ENCODE measurements around the gene ELAVL1. TPM values are rescaled to one million over a fixed set of nuclear protein-coding genes. Genes with fewer than 3 reads are reported as not detected.
A peak's percentile ranks its signal among the peaks of the same experiment; 100 is the strongest.

ELAVL1 gene
- total and polyA plus RNA-seq, 3 donors from 2014 or later: 75.7 to 128 (median 84.8) TPM

GRCh38 chr19:7923295-7924191 is 81.9 kb downstream of the ELAVL1 start:
- Histone ChIP-seq H3K9me3 (no peaks in the 10 kb centered on the region), H3K4me3 (no peak overlapping the region), H3K4me1 (peaks cover 55% of the 10 kb centered on the region), H3K36me3 (ENCODE audit: low read depth, missing control alignments) (no peaks in the 10 kb centered on the region), H3K27me3 (no peaks in the 10 kb centered on the region), H3K27ac (no peak overlapping the region)
- DNase-seq: no peak
- intact Hi-C loops (cut with DNase I; ENCODE audit: low total_unique reads): no loop called here
- WGBS, 2 donors: 57 to 72% methylated on average over 8 to 28 of the region's 31 CpGs
- TF ChIP-seq CTCF (IDR thresholded peaks at IDR 0.05): no peak
- no peak for TF ChIP-seq POLR2A (IDR thresholded peaks at IDR 0.05)

GRCh38 chr19:7922836-7923195 is 82.6 kb downstream of the ELAVL1 start:
- no peaks in the 10 kb centered on the region for H3K27me3 ChIP-seq
- no peak overlapping the region for H3K27ac ChIP-seq
- TF ChIP-seq POLR2A (IDR thresholded peaks at IDR 0.05) (no peak), CTCF (IDR thresholded peaks at IDR 0.05) (no peak)
- no peak overlapping the region for H3K4me3 ChIP-seq
- intact Hi-C loops (cut with DNase I; ENCODE audit: low total_unique reads): no loop called here
- no peaks in the 10 kb centered on the region for H3K9me3 ChIP-seq
- no peaks in the 10 kb centered on the region for H3K36me3 ChIP-seq (ENCODE audit: low read depth, missing control alignments)
- DNase-seq: no peak
- peaks cover 49% of the 10 kb centered on the region for H3K4me1 ChIP-seq
- WGBS, 2 donors: 85 to 96% methylated on average over 8 of the region's 8 CpGs

GRCh38 chr19:7921967-7922835 is 83.2 kb downstream of the ELAVL1 start:
- Histone ChIP-seq H3K9me3 (no peaks in the 10 kb centered on the region), H3K4me3 (no peak overlapping the region), H3K27ac (peak overlapping the region in 1 of 2 donors; percentile 80), H3K27me3 (no peaks in the 10 kb centered on the region), H3K4me1 (peaks cover 48% of the 10 kb centered on the region), H3K36me3 (ENCODE audit: low read depth, missing control alignments) (no peaks in the 10 kb centered on the region)
- intact Hi-C loops (cut with DNase I; ENCODE audit: low total_unique reads): no loop called here
- no peak for DNase-seq
- 83 to 84% methylated on average over 14 to 31 of the region's 31 CpGs for WGBS, 2 donors
- TF ChIP-seq POLR2A (IDR thresholded peaks at IDR 0.05) (no peak), CTCF (IDR thresholded peaks at IDR 0.05) (no peak)

GRCh38 chr19:7921302-7921966 is 84.0 kb downstream of the ELAVL1 start:
- no peak for DNase-seq
- Histone ChIP-seq H3K4me1 (peaks cover 43% of the 10 kb centered on the region), H3K9me3 (no peaks in the 10 kb centered on the region), H3K27me3 (no peaks in the 10 kb centered on the region), H3K4me3 (peak overlapping the region; percentile 52 to 79), H3K36me3 (ENCODE audit: low read depth, missing control alignments) (no peaks in the 10 kb centered on the region), H3K27ac (peak overlapping the region; percentile 75 to 80)
- TF ChIP-seq POLR2A (IDR thresholded peaks at IDR 0.05) (no peak), CTCF (IDR thresholded peaks at IDR 0.05) (no peak)
- intact Hi-C loops (cut with DNase I; ENCODE audit: low total_unique reads): no loop called here
- 21 to 30% methylated on average over 4 to 14 of the region's 17 CpGs for WGBS, 2 donors

Measured in testis (tissue), 3 donors.